Measurements from ENCODE around the gene GPA33. TPM values are rescaled to one million over a fixed set of nuclear protein-coding genes. Genes with fewer than 3 reads are reported as not detected.
A peak's percentile ranks its signal among the peaks of the same experiment; 100 is the strongest.

The GPA33 gene
- total RNA-seq, 4 donors from 2014 or later: 87.4 to 568 (median 509) TPM

- intact Hi-C loops (cut with DNase I; ENCODE audit: low total_unique reads) (no loop called here), in situ Hi-C loops (cut with MboI; ENCODE audit: low pct_ligation_motif_present in 1 of 4, low pct_unique_long_range_greater_than_20kb in 1 of 4, low sequenced_read_pairs in 3 of 4) (no loop called here)
- H3K9me3 ChIP-seq: no peaks in the 10 kb centered on the region
- H3K27ac ChIP-seq: no peak overlapping the region
- no peaks in the 10 kb centered on the region for H3K27me3 ChIP-seq
- no peak overlapping the region for H3K4me3 ChIP-seq
- peaks cover 0 to 17% (median under 1%) of the 10 kb centered on the region in 4 donors for H3K4me1 ChIP-seq
- 40 to 58% methylated on average over 2 to 4 of the region's 4 CpGs for WGBS, 2 donors (ENCODE audit: low coverage in 1 of 2)
- H3K36me3 ChIP-seq: no peaks in the 10 kb centered on the region
- TF ChIP-seq POLR2AphosphoS5 (IDR thresholded peaks at IDR 0.05): no peak
- no peak for TF ChIP-seq CTCF (IDR thresholded peaks at IDR 0.05)
- DNase-seq: no peak
These were observed 40.8 kb upstream of the GPA33 start for GRCh38 chr1:167130829-167131510.

GRCh38 chr1:167128261-167129227 lies 38.4 kb upstream of the GPA33 start:
- Histone ChIP-seq H3K4me1 (peaks cover 0 to 3% (median 0%) of the 10 kb centered on the region in 4 donors), H3K27me3 (no peaks in the 10 kb centered on the region), H3K36me3 (no peaks in the 10 kb centered on the region), H3K27ac (no peak overlapping the region), H3K9me3 (no peaks in the 10 kb centered on the region), H3K4me3 (no peak overlapping the region)
- no peak for DNase-seq
- in situ Hi-C loops (cut with MboI; ENCODE audit: low pct_ligation_motif_present in 1 of 4, low pct_unique_long_range_greater_than_20kb in 1 of 4, low sequenced_read_pairs in 3 of 4): no loop called here
- TF ChIP-seq EP300 (IDR thresholded peaks at IDR 0.05; ENCODE audit: low read depth) (no peak), CTCF (IDR thresholded peaks at IDR 0.05) (peak in 1 of 5 experiments; percentile 30)
- WGBS, 2 donors (ENCODE audit: low coverage in 1 of 2): 81% methylated on average over 16 to 17 of the region's 17 CpGs
- intact Hi-C loops (cut with DNase I; ENCODE audit: low total_unique reads): no loop called here

- in situ Hi-C loops (cut with MboI; ENCODE audit: low pct_ligation_motif_present in 1 of 4, low pct_unique_long_range_greater_than_20kb in 1 of 4, low sequenced_read_pairs in 3 of 4) (no loop called here), intact Hi-C loops (cut with DNase I; ENCODE audit: low total_unique reads) (no loop called here)
- Histone ChIP-seq H3K4me3 (no peak overlapping the region), H3K9me3 (no peaks in the 10 kb centered on the region), H3K27me3 (no peaks in the 10 kb centered on the region), H3K4me1 (peaks cover 0 to 3% (median 0%) of the 10 kb centered on the region in 4 donors), H3K36me3 (no peaks in the 10 kb centered on the region), H3K27ac (no peak overlapping the region)
- 83 to 100% methylated on average over 3 to 5 of the region's 5 CpGs for WGBS, 2 donors (ENCODE audit: low coverage in 1 of 2)
- no peak for TF ChIP-seq EP300 (IDR thresholded peaks at IDR 0.05; ENCODE audit: low read depth)
- no peak for TF ChIP-seq POLR2AphosphoS5 (IDR thresholded peaks at IDR 0.05)
- TF ChIP-seq CTCF (IDR thresholded peaks at IDR 0.05): no peak
- TF ChIP-seq POLR2A (IDR thresholded peaks at IDR 0.05): no peak
- DNase-seq: no peak
These were observed 37.5 kb upstream of the GPA33 start for GRCh38 chr1:167127661-167128060.

GRCh38 chr1:167127236-167127635 lies 37.1 kb upstream of the GPA33 start:
- no peak overlapping the region for H3K27ac ChIP-seq
- TF ChIP-seq CTCF (IDR thresholded peaks at IDR 0.05) (no peak), POLR2A (IDR thresholded peaks at IDR 0.05) (no peak), EP300 (IDR thresholded peaks at IDR 0.05; ENCODE audit: low read depth) (no peak), POLR2AphosphoS5 (IDR thresholded peaks at IDR 0.05) (no peak)
- no peaks in the 10 kb centered on the region for H3K36me3 ChIP-seq
- H3K4me1 ChIP-seq: peaks cover 0 to 6% (median 0%) of the 10 kb centered on the region in 4 donors
- WGBS, 2 donors (ENCODE audit: low coverage in 1 of 2): 96% methylated on average over 4 of the region's 5 CpGs; no CpG with 5 or more reads in 1 of the 2 donors
- intact Hi-C loops (cut with DNase I; ENCODE audit: low total_unique reads) (no loop called here), in situ Hi-C loops (cut with MboI; ENCODE audit: low pct_ligation_motif_present in 1 of 4, low pct_unique_long_range_greater_than_20kb in 1 of 4, low sequenced_read_pairs in 3 of 4) (no loop called here)
- H3K9me3 ChIP-seq: no peaks in the 10 kb centered on the region
- no peaks in the 10 kb centered on the region for H3K27me3 ChIP-seq
- H3K4me3 ChIP-seq: no peak overlapping the region
- no peak for DNase-seq

Measured in transverse colon (tissue), 4 donors.